ENCODE data around the gene CNGA3. TPM values are rescaled to one million over a fixed set of nuclear protein-coding genes. Genes with fewer than 3 reads are reported as not detected.

The CNGA3 gene
- total and polyA plus RNA-seq, 8 donors, result 0.12 to 6.4 (median 0.14) TPM; not detected in 3

DNA sequence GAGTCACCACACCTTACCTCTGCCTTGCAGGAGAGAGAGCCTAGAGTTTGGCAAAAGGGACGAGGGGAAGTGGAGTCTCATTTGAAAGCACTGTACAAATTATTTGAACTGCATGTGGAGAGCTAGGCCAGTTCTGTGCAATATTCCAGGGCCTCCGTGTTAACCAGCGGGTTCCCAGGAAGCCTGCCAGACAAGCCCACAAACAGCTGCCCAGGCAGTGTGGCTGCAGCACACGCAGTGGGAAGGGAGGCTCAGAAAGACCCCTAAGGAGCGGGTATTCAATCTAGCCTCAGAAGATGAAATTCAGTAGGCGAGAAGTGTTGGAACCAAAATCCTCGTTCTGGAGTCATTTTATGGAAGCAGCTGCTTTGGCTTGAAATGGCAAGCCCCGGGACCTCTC lies 30.7 kb downstream of the CNGA3 start:
- TF ChIP-seq, protein P1, sequence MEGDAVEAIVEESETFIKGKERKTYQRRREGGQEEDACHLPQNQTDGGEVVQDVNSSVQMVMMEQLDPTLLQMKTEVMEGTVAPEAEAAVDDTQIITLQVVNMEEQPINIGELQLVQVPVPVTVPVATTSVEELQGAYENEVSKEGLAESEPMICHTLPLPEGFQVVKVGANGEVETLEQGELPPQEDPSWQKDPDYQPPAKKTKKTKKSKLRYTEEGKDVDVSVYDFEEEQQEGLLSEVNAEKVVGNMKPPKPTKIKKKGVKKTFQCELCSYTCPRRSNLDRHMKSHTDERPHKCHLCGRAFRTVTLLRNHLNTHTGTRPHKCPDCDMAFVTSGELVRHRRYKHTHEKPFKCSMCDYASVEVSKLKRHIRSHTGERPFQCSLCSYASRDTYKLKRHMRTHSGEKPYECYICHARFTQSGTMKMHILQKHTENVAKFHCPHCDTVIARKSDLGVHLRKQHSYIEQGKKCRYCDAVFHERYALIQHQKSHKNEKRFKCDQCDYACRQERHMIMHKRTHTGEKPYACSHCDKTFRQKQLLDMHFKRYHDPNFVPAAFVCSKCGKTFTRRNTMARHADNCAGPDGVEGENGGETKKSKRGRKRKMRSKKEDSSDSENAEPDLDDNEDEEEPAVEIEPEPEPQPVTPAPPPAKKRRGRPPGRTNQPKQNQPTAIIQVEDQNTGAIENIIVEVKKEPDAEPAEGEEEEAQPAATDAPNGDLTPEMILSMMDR (IDR thresholded peaks at IDR 0.05), result no peak
- TF ChIP-seq EP300 (IDR thresholded peaks at IDR 0.05) (no peak), POLR2AphosphoS5 (IDR thresholded peaks at IDR 0.05) (no peak), POLR2A (IDR thresholded peaks at IDR 0.05) (no peak)
- 73 to 76% (median 75%) methylated on average over 8 of the region's 8 CpGs for WGBS, 5 donors
- Histone ChIP-seq H3K36me3 (no peaks in the 10 kb centered on the region), H3K27me3 (peaks cover 0 to 10% (median 0%) of the 10 kb centered on the region in 3 donors), H3K27ac (no peak overlapping the region), H3K4me1 (peaks cover 0 to 9% (median 4%) of the 10 kb centered on the region in 4 donors), H3K9me3 (no peaks in the 10 kb centered on the region), H3K4me3 (no peak overlapping the region)
- intact Hi-C loops (cut with DNase I; ENCODE audit: low total_unique reads), result no loop called here
- DNase-seq, result no peak

GRCh38 chr2:98377544-98377943 lies 31.3 kb downstream of the CNGA3 start:
- TF ChIP-seq, protein P1 (IDR thresholded peaks at IDR 0.05), result no peak
- TF ChIP-seq EP300 (IDR thresholded peaks at IDR 0.05), result no peak
- TF ChIP-seq POLR2AphosphoS5 (IDR thresholded peaks at IDR 0.05), result no peak
- no peak for TF ChIP-seq POLR2A (IDR thresholded peaks at IDR 0.05)
- Histone ChIP-seq H3K36me3 (no peaks in the 10 kb centered on the region), H3K9me3 (no peaks in the 10 kb centered on the region), H3K4me3 (no peak overlapping the region), H3K27me3 (peaks cover 0 to 10% (median 0%) of the 10 kb centered on the region in 3 donors), H3K27ac (no peak overlapping the region), H3K4me1 (peaks cover 0 to 9% (median 4%) of the 10 kb centered on the region in 4 donors)
- DNase-seq, result no peak
- 55 to 84% (median 57%) methylated on average over 7 of the region's 7 CpGs for WGBS, 5 donors
- intact Hi-C loops (cut with DNase I; ENCODE audit: low total_unique reads), result no loop called here

- 55 to 66% (median 56%) methylated on average over 6 of the region's 6 CpGs for WGBS, 5 donors
Observed at GRCh38 chr2:98378196-98378595, 31.9 kb downstream of the CNGA3 start.

GRCh38 chr2:98378901-98379300 lies 32.6 kb downstream of the CNGA3 start:
- intact Hi-C loops (cut with DNase I; ENCODE audit: low total_unique reads), result no loop called here

More at GRCh38 chr2:98378196-98378595, 31.9 kb downstream of the CNGA3 start:
- H3K9me3 ChIP-seq, result no peaks in the 10 kb centered on the region
- H3K36me3 ChIP-seq, result no peaks in the 10 kb centered on the region
- H3K4me3 ChIP-seq, result no peak overlapping the region
- H3K4me1 ChIP-seq, result peaks cover 0 to 9% (median 4%) of the 10 kb centered on the region in 4 donors
- TF ChIP-seq EP300 (IDR thresholded peaks at IDR 0.05), result no peak
- no peak for DNase-seq
- H3K27me3 ChIP-seq, result peaks cover 0 to 10% (median 0%) of the 10 kb centered on the region in 3 donors
- intact Hi-C loops (cut with DNase I; ENCODE audit: low total_unique reads), result no loop called here
- H3K27ac ChIP-seq, result no peak overlapping the region

More at GRCh38 chr2:98378901-98379300, 32.6 kb downstream of the CNGA3 start:
- no peaks in the 10 kb centered on the region for H3K9me3 ChIP-seq
- H3K27me3 ChIP-seq, result peaks cover 0 to 10% (median 0%) of the 10 kb centered on the region in 3 donors
- H3K4me3 ChIP-seq, result no peak overlapping the region
- H3K36me3 ChIP-seq, result no peaks in the 10 kb centered on the region
- TF ChIP-seq EP300 (IDR thresholded peaks at IDR 0.05) (no peak), POLR2AphosphoS5 (IDR thresholded peaks at IDR 0.05) (no peak), POLR2A (IDR thresholded peaks at IDR 0.05) (no peak)
- TF ChIP-seq, protein P1 (IDR thresholded peaks at IDR 0.05), result no peak
- peak in 1 of 2 donors; percentile 56 for DNase-seq
- 50 to 71% (median 55%) methylated on average over 4 of the region's 4 CpGs for WGBS, 5 donors
- peaks cover 0 to 9% (median 4%) of the 10 kb centered on the region in 4 donors for H3K4me1 ChIP-seq
- no peak overlapping the region for H3K27ac ChIP-seq
